ENCODE results near the gene CDHR3. TPM values are rescaled to one million over a fixed set of nuclear protein-coding genes. Genes with fewer than 3 reads are reported as not detected.
A peak's percentile ranks its signal among the peaks of the same experiment; 100 is the strongest.

The CDHR3 gene
- total and polyA plus RNA-seq, 10 of the 15 experiments (the other 5 are each of a cell fraction or from before 2014, with no cell fraction given), result 0.06 to 0.11 TPM; not detected in 8

DNA sequence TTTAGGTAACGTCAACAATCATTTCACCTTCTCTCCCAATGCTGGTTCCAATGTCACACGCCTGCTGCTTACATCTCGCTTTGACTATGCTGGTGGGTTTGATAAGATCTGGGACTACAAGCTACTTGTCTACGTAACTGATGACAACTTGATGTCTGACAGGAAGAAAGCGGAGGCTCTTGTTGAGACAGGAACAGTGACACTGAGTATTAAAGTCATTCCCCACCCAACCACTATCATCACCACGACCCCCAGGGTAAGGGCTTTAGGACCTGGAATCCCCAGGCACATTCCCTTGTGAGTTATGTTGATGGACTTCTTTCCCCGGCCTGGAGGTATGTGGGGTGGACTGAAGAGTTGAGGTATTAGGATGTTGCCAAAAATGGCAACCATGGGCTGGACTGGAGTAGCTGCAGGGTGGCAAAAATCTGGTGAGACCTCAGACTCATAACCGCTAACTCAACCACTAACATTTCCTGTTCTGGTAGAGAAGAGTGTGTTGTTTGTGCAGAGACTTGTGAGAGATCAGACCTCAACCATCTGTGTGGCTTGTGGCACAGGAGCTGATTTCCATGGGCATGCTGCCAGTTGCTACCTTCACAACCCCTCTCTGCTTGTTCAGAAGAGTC is 59.2 kb downstream of the CDHR3 start:
- Histone ChIP-seq H3K36me3 (ENCODE audit: control insufficient read depth in 2 of 2, insufficient read depth in 2 of 2, low read length in 1 of 2) (no peaks in the 10 kb centered on the region), H3K4me3 (no peak overlapping the region), H3K27ac (ENCODE audit: control insufficient read depth, insufficient read depth) (no peak overlapping the region), H3K4me1 (ENCODE audit: control insufficient read depth, insufficient read depth, low read length) (peaks cover 25% of the 10 kb centered on the region), H3K9me3 (replicated peaks; ENCODE audit: control insufficient read depth, insufficient read depth, low read length) (no peaks in the 10 kb centered on the region; the same call in 2 of the 3 replicates), H4K20me1 (ENCODE audit: control insufficient read depth, insufficient read depth) (no peaks in the 10 kb centered on the region), H3K79me2 (ENCODE audit: control insufficient read depth, insufficient read depth, low read length) (no peaks in the 10 kb centered on the region), H2AFZ (ENCODE audit: control insufficient read depth, low read depth, low read length) (no peak overlapping the region), H3K9ac (ENCODE audit: control insufficient read depth, insufficient read depth, low read length) (no peak overlapping the region), H3K27me3 (replicated peaks in 1 of 2; ENCODE audit: control insufficient read depth in 2 of 2, insufficient read depth in 2 of 2, low read length in 1 of 2) (no peaks in the 10 kb centered on the region; a peak in 1 of 4 replicates), H3K4me2 (ENCODE audit: control insufficient read depth, insufficient read depth) (peak overlapping the region; percentile 26; the same call in 1 of the 2 replicates)
- TF ChIP-seq ZNF384 (IDR thresholded peaks at IDR 0.05; ENCODE audit: borderline replicate concordance, low read depth, low read length) (no peak), MTA2 (IDR thresholded peaks at IDR 0.05; ENCODE audit: low read depth) (0 out of 2 replicates have a peak, but pooled peaks have one; percentile 11), TCF12 (IDR thresholded peaks at IDR 0.05; ENCODE audit: low read depth, low read length) (no peak), PAX8 (IDR thresholded peaks at IDR 0.05) (no peak), PBX3 (IDR thresholded peaks at IDR 0.05; ENCODE audit: insufficient replicate concordance, low read depth, low read length) (no peak), RUNX3 (IDR thresholded peaks at IDR 0.05; ENCODE audit: low read length) (peak; percentile 82), SRF (IDR thresholded peaks at IDR 0.05; ENCODE audit: low read depth in 2 of 2, low read length in 2 of 2) (0 out of 4 replicates have a peak, but pooled peaks of 1 of the 2 experiments have one; percentile 21), RB1 (IDR thresholded peaks at IDR 0.05; ENCODE audit: borderline replicate concordance) (no peak), MEF2B (IDR thresholded peaks at IDR 0.05; ENCODE audit: partially characterized antibody, poor library complexity, severe bottlenecking) (peak; percentile 21), MYB (IDR thresholded peaks at IDR 0.05; ENCODE audit: borderline replicate concordance, low read depth, low read length) (no peak), SIX5 (IDR thresholded peaks at IDR 0.05; ENCODE audit: low read depth, low read length, severe bottlenecking) (no peak)
- TF ChIP-seq, protein P1, sequence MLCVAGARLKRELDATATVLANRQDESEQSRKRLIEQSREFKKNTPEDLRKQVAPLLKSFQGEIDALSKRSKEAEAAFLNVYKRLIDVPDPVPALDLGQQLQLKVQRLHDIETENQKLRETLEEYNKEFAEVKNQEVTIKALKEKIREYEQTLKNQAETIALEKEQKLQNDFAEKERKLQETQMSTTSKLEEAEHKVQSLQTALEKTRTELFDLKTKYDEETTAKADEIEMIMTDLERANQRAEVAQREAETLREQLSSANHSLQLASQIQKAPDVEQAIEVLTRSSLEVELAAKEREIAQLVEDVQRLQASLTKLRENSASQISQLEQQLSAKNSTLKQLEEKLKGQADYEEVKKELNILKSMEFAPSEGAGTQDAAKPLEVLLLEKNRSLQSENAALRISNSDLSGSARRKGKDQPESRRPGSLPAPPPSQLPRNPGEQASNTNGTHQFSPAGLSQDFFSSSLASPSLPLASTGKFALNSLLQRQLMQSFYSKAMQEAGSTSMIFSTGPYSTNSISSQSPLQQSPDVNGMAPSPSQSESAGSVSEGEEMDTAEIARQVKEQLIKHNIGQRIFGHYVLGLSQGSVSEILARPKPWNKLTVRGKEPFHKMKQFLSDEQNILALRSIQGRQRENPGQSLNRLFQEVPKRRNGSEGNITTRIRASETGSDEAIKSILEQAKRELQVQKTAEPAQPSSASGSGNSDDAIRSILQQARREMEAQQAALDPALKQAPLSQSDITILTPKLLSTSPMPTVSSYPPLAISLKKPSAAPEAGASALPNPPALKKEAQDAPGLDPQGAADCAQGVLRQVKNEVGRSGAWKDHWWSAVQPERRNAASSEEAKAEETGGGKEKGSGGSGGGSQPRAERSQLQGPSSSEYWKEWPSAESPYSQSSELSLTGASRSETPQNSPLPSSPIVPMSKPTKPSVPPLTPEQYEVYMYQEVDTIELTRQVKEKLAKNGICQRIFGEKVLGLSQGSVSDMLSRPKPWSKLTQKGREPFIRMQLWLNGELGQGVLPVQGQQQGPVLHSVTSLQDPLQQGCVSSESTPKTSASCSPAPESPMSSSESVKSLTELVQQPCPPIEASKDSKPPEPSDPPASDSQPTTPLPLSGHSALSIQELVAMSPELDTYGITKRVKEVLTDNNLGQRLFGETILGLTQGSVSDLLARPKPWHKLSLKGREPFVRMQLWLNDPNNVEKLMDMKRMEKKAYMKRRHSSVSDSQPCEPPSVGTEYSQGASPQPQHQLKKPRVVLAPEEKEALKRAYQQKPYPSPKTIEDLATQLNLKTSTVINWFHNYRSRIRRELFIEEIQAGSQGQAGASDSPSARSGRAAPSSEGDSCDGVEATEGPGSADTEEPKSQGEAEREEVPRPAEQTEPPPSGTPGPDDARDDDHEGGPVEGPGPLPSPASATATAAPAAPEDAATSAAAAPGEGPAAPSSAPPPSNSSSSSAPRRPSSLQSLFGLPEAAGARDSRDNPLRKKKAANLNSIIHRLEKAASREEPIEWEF (IDR thresholded peaks at IDR 0.05; ENCODE audit: insufficient replicate concordance, low read depth, low read length), result no peak
- ChIA-PET SMC1A (ENCODE audit: uncharacterized antibody, unreplicated experiment) (interaction anchor here (0.6 to 1.5 kb wide), 3 partner anchors 82 to 262 kb away, joined by 3 to 6 read pairs (median 4); no protein-coding TSS in a partner anchor), POLR2A (interaction anchor here (0.6 kb wide), 1 partner anchor 347 kb away, joined by 3 read pairs; no protein-coding TSS in a partner anchor), RAD21 (ENCODE audit: unreplicated experiment) (interaction anchor here (0.7 to 0.8 kb wide), 2 partner anchors 14 to 216 kb away, joined by 3 to 4 read pairs; no protein-coding TSS in a partner anchor), CTCF (interaction anchor here (1.2 to 2.9 kb wide), 3 partner anchors 9 to 261 kb away, joined by 3 to 12 read pairs (median 4); no protein-coding TSS in a partner anchor)
- peak; percentile 69 for FAIRE-seq
- in situ Hi-C loops (cut with MboI) (no loop called here), intact Hi-C loops (cut with micrococcal nuclease; ENCODE audit: unreplicated experiment) (loop anchor here (5.0 kb wide), 1 partner anchor 260 kb away; no protein-coding TSS in a partner anchor)
- no TSS peak for BruUV-seq (replicated peaks)
- ATAC-seq, result peak; percentile 72
- DNase-seq (ENCODE audit: low read depth, low spot score), result peak; percentile 74
- 53% methylated on average over 8 of the region's 8 CpGs for WGBS (ENCODE audit: insufficient coverage, insufficient replicate concordance, low lambda C conversion rate, missing lambda C conversion rate)

All from GM12878 (cell line).